Stimulated activated CD4-positive, alpha-beta T cell treated with anti-CD3 and anti-CD28 coated beads, Interleukin-2, amount 100 ng/mL, for 48 hours (primary cell): ENCODE data around the gene SCLT1.

Source experiments
- DNase-seq, 2 donors: peaks; one replicate each; pipeline ENCODE4 v3.0.0-alpha.2; 2020

The SCLT1 gene

GRCh38 chr4:128866691-128867090, 226.6 kb downstream of the SCLT1 start:
- no peak for DNase-seq

GRCh38 chr4:128866269-128866668, 227.1 kb downstream of the SCLT1 start:
- no peak for DNase-seq

- DNase-seq, result no peak
Observed at GRCh38 chr4:128865132-128865531, 228.2 kb downstream of the SCLT1 start.

DNA sequence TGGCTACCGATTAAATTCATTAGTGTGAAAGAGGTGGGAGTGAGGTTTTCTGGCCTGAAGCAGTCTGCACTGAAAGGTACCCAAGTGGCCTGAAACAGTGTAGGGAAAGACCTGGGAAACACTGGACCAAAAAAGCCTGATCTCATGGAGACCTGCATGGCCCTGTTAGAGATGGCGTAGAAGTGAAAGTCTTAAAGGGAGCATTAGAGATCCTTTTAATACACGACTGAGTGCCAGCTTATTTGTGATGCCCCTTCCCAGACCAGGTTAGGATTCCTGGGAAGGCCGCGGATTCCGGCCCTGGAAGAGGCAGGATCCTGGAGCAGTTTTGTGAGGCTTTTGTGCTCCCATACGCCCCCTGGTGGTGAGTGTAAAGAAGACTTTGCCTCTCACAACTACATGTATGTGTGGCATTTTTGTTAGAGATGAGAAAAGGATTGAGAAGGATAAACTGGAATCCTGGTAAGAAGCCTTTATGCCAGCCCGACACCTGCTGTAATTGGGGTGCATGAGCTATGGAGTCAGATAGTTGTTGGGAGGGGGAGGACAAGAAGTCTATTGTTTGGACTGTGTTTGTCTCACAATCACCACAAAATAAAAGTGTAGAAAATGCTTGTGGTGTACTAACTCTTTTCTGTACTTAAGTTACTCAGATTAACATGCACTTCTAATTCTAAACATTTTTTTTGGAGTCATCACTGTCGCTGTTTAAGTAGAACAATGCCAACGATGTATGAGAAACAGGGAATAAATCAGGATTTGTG, 229.8 kb downstream of the SCLT1 start:
- peak; percentile 61 to 64 for DNase-seq

DNA sequence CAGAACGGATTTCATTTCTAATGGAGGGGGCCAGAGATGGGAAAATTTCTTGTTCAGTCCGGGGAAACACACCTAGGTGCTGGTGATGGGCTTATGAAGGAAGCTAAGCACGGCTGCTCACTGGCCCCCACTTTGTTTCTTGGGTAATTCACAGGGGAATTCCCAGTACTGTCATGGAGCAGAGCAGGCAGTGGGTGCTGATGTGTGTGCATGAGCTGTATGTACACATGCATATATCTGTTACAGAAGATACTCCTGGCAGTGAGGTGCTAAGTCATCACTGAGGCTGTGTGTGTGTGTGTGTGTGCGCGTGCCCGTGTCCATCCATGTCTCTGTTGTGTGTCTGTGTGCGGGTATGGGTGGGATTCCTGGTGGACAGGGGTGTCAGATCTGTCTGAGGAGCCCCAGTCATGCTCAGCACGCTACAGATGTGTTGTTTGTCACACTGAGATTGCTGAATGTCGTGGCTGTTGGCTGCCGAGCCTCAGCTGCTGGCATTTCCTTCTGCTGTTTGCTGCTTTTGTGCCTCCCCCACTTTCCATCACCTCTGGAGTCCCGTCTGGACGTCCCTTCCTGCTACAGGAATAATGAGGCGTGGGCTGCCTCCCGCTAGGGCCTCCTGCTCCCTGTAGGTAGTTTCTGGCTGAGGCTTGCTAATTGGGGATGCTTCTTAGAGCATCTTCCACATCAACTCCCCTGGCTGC, 230.6 kb downstream of the SCLT1 start:
- peak in 1 of 2 donors; percentile 23 for DNase-seq

- no peak for DNase-seq
Observed at GRCh38 chr4:128861856-128862518, 231.4 kb downstream of the SCLT1 start.

- DNase-seq, result no peak
Observed at GRCh38 chr4:128859887-128860677, 233.3 kb downstream of the SCLT1 start.

DNA sequence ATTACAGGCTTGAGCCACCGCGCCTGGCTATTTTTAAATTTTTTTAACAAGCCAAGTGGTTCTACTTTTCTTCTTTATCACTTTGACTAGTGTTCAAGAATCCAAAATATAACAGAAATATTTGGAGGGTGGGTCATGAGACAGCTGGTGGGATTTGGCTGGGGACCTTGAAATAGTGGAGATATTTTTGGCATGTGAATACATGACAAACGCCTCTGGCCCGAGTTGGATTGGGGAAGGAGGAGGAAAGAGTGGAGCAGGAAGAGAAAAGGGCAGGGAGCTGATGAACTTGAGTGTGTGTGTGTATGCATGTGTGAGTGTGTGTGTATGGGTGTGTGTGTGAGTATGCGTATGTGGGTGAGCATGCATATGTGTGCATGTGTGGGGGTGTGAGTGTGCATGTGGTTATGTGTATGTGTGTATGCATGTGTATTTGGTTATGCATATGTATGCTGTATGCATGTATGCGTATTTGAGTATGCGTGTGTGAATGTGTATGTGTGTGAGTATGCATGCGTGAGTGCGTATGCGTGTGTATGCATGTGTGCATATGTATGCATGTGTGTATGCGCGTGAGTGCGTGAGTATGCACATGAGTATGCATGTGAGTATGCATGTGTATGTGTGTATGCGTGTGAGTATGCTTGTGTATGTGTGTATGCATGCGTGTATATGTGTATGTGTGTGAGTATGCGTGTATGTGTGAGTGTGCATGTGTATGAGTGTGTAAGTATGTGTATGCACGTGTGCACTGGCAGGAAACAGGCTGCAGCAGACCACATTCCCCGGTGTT, 234.3 kb downstream of the SCLT1 start:
- DNase-seq, result no peak

GRCh38 chr4:128856246-128856645, 237.1 kb downstream of the SCLT1 start:
- no peak for DNase-seq

GRCh38 chr4:128855621-128856020, 237.7 kb downstream of the SCLT1 start:
- DNase-seq, result no peak

- no peak for DNase-seq
Observed at GRCh38 chr4:128854433-128854832, 238.9 kb downstream of the SCLT1 start.

GRCh38 chr4:128853741-128854140, 239.6 kb downstream of the SCLT1 start:
- no peak for DNase-seq

DNA sequence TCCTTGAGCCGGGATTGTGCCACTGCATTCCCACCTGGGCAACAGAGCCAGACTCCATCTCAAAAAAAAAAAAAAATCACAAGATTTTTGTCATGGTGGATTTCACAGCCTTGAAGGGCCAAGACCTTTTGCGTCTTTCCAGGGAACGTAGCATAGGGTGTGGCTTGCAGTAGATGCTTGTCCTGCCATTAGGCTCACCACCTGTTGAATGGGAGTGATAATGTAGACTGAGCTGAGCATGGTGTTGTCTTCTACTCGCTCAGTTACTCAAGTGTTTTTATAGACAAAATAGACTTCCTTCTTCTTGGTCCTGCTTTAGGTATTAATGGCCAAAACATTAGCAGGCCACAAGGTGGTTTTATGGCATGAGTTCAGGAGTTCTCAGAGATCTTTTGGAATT, 243.1 kb downstream of the SCLT1 start:
- DNase-seq, result no peak

- DNase-seq, result no peak
Observed at GRCh38 chr4:128848461-128848860, 244.9 kb downstream of the SCLT1 start.

DNA sequence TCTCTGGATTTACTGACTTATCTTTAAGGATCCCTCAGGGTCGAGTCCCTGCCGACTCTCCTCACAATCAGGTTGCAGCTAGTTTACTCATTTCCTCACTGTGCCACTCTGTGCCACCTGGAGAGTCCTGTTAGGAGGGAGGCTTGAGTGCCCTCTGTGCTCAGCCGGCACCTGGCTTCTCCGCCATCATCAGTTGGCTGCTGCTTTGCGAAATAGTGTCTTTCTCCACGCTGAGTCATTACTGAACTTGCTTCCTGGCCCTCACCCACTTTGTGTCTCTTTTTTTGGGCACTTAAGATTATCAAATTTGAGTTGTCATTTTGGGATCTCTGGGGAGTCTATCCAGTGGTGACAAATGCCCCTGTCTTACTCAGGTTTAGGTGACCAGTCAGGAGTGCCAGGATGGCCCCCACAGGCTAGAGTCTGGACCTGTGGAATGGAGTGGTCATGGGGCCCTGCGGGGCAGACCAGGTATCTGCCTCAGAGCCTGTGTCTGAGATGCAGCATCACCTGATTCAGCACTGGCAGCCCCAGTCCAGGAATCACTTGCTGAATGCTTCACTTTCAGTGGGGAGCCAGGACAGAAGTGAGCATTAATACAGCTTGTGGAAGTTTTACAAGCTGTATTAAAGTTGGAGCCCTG, 246.1 kb downstream of the SCLT1 start:
- DNase-seq, result no peak

GRCh38 chr4:128846063-128846462, 247.3 kb downstream of the SCLT1 start:
- DNase-seq, result no peak

- no peak for DNase-seq
Observed at GRCh38 chr4:128844931-128845330, 248.4 kb downstream of the SCLT1 start.

- no peak for DNase-seq
Observed at GRCh38 chr4:128841402-128841801, 251.9 kb downstream of the SCLT1 start.

DNA sequence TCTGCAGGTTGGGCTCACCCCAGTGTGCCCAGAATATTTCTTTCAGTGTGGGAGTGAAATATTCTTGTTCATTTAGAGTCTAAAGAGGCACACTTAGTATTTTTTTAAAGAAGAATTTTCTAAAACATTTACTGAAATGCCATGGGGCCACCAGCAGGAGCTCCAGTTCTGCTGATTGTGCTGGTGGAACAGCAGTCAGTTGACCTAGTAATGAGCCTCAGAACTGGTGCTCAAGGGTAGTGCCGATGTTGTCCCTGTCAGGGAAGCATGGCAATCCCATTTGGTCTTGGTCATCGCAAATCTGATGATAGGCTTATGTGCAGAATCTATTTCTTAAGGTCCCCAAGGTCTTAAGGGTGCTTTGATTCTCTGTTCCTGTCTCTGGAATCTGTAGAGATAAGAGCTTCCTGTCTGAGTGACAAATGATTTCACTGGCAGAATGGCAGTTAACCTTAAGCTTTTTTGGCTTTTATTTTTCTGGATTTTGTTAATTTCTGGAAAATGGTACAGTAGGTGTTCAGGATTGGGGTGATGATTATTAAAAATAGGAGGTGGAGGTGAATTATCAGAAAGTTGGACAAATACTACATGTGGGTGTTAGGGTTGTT, 252.5 kb downstream of the SCLT1 start:
- DNase-seq, result no peak

DNA sequence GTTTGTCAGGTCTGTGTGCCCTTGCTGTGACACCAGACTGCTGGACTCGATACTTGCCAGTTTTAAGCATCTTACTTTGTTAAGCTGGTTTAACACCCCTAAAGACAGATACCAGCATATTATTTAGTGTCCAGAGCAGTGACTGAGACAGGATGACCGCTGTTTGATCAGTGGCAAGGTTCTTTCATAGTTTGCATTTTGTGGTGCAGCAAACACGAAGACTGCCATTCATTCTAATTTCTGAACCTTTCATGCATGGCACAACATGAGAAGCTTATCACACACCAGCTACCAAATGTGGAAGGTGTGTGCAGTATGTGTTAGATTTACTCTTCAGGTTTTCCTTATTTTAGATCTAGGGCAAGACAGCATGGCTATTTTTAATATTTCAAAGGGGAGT, 255.7 kb downstream of the SCLT1 start:
- no peak for DNase-seq

GRCh38 chr4:128837198-128837597, 256.1 kb downstream of the SCLT1 start:
- DNase-seq, result no peak
